IMR-90 (cell line): Measurements from ENCODE around the gene KIF13A. TPM values are rescaled to one million over a fixed set of nuclear protein-coding genes. Genes with fewer than 3 reads are reported as not detected.

Experiments used
- ATAC-seq: fragments of 200-7000 bp; cut with Tn5 transposase; 2 replicates; pipeline ENCODE4 v1.9.1; 2020; ENCODE audit warnings: low read depth, mild to moderate bottlenecking, moderate library complexity
- BruUV-seq: library from RNA; stranded (reverse); fragments of 400-500 nt; replicated peaks from 2 replicates; lab custom pipeline; 2021; lab: Mats Ljungman, UMichigan
- CTCF ChIA-PET: fragments of 300-600 bp; formaldehyde crosslinking; extraction: SDS; loops from one replicate; lab custom pipeline; 2021; ENCODE audit warnings: antibody characterized with exemption; lab: Yijun Ruan, JAX
- POLR2A ChIA-PET: fragments of 300-600 bp; sonication (Branson Sonifier 250); formaldehyde crosslinking; loops from one replicate; lab custom pipeline; 2022; ENCODE audit warnings: antibody characterized with exemption; ENCODE audit not compliant: unreplicated experiment; lab: Charles Lee
- DNase-seq: peaks from one replicate; pipeline ENCODE4 v3.0.0; 2013
- H2AFZ ChIP-seq: replicated peaks from 2 replicates; pipeline ENCODE3; 2013; ENCODE audit warnings: low read length, mild to moderate bottlenecking; ENCODE audit not compliant: poor library complexity
- H2AK5ac ChIP-seq: 2 replicates; pipeline ENCODE4 v1.6.1; 2013; ENCODE audit warnings: low read depth, low read length, inconsistent platforms
- H2AK9ac ChIP-seq: replicated peaks from 2 replicates; pipeline ENCODE3; 2013; ENCODE audit warnings: mild to moderate bottlenecking, low read depth, low read length, moderate library complexity; ENCODE audit not compliant: poor library complexity
- H2BK120ac ChIP-seq: 2 replicates; pipeline ENCODE4 v1.6.1; 2013; ENCODE audit warnings: low read depth, low read length, inconsistent platforms
- H2BK15ac ChIP-seq: 3 replicates; pipeline ENCODE4 v1.6.1; 2013; ENCODE audit warnings: low read depth, low read length, inconsistent platforms
- H2BK20ac ChIP-seq: 2 replicates; pipeline ENCODE4 v1.6.1; 2013; ENCODE audit warnings: low read depth, mild to moderate bottlenecking, inconsistent platforms, low read length, moderate library complexity
- H2BK5ac ChIP-seq: 2 replicates; pipeline ENCODE4 v1.6.1; 2013; ENCODE audit warnings: mild to moderate bottlenecking, low read depth, low read length, inconsistent platforms; ENCODE audit not compliant: poor library complexity, severe bottlenecking
- H3K14ac ChIP-seq: replicated peaks from 2 replicates; pipeline ENCODE4 v1.6.1; 2013; ENCODE audit warnings: low read depth, low read length, inconsistent platforms
- H3K18ac ChIP-seq: 2 replicates; pipeline ENCODE4 v1.6.1; 2013; ENCODE audit warnings: low read depth, low read length, control low read depth
- H3K23ac ChIP-seq: 2 replicates; pipeline ENCODE4 v1.6.1; 2013; ENCODE audit warnings: low read depth, low read length, inconsistent platforms
- H3K27ac ChIP-seq: 2 replicates; pipeline ENCODE4 v1.5.1; 2013; ENCODE audit warnings: mild to moderate bottlenecking, control low read depth, low read length; ENCODE audit not compliant: insufficient read depth
- H3K27me3 ChIP-seq: 2 replicates; pipeline ENCODE4 v1.6.1; 2013; ENCODE audit warnings: low read length; ENCODE audit not compliant: control insufficient read depth, insufficient read depth
- H3K36me3 ChIP-seq: 2 replicates; pipeline ENCODE4 v1.6.1; 2013; ENCODE audit warnings: low read length, mixed read lengths; ENCODE audit not compliant: control insufficient read depth, insufficient read depth
- H3K4ac ChIP-seq: 2 replicates; pipeline ENCODE4 v1.6.1; 2013; ENCODE audit warnings: low read depth, low read length, inconsistent platforms
- H3K4me1 ChIP-seq: 2 replicates; pipeline ENCODE4 v1.6.1; 2013; ENCODE audit warnings: low read length, mixed read lengths; ENCODE audit not compliant: control insufficient read depth, insufficient read depth
- H3K4me2 ChIP-seq: 2 replicates; pipeline ENCODE4 v1.6.1; 2013; ENCODE audit warnings: low read depth, mild to moderate bottlenecking, control low read depth, low read length, moderate library complexity
- H3K4me3 ChIP-seq: 2 replicates; pipeline ENCODE4 v1.5.1; 2013; ENCODE audit warnings: low read depth, mild to moderate bottlenecking, control low read depth, low read length, moderate library complexity; ENCODE audit not compliant: insufficient read depth
- H3K56ac ChIP-seq: 2 replicates; pipeline ENCODE4 v1.6.1; 2013; ENCODE audit warnings: low read length, inconsistent platforms; ENCODE audit not compliant: insufficient read depth; ENCODE audit errors: extremely low read depth
- H3K79me1 ChIP-seq, 2 experiments: 2 replicates each; pipeline ENCODE4 v1.6.1; 2013; ENCODE audit warnings: low read length in 2 of 2, inconsistent platforms in 1 of 2, low read depth in 1 of 2
- H3K9ac ChIP-seq: 2 replicates; pipeline ENCODE4 v1.6.1; 2013; ENCODE audit warnings: low read depth, low read length, control low read depth
- H3K9me1 ChIP-seq: 2 replicates; pipeline ENCODE4 v1.6.1; 2013; ENCODE audit warnings: low read length, inconsistent platforms; ENCODE audit not compliant: insufficient read depth
- H3K9me3 ChIP-seq: 2 replicates; pipeline ENCODE4 v1.6.1; 2013; ENCODE audit warnings: low read length; ENCODE audit not compliant: control insufficient read depth, insufficient read depth
- H4K20me1 ChIP-seq: 2 replicates; pipeline ENCODE4 v1.6.1; 2013; ENCODE audit warnings: low read length, inconsistent platforms; ENCODE audit not compliant: insufficient read depth
- H4K5ac ChIP-seq: 2 replicates; pipeline ENCODE4 v1.6.1; 2013; ENCODE audit warnings: mild to moderate bottlenecking, low read depth, low read length, control low read depth
- H4K8ac ChIP-seq, 2 experiments: 2 replicates each; pipeline ENCODE4 v1.6.1; 2013; ENCODE audit warnings: low read depth in 2 of 2, low read length in 2 of 2, control low read depth in 1 of 2, inconsistent platforms in 1 of 2
- H4K91ac ChIP-seq: 2 replicates; pipeline ENCODE4 v1.6.1; 2013; ENCODE audit warnings: low read depth, low read length, inconsistent platforms; ENCODE audit not compliant: insufficient read depth
- BHLHE40 ChIP-seq: fragments of 150-350 bp; IDR thresholded peaks from 2 replicates; pipeline ENCODE4 v1.6.1; 2016; ENCODE audit warnings: mild to moderate bottlenecking, low read depth, low read length
- CEBPB ChIP-seq: IDR thresholded peaks from 2 replicates; pipeline ENCODE4 v1.6.1; 2012; ENCODE audit warnings: low read depth, low read length, improper control_type of control experiment
- CHD1 ChIP-seq: IDR thresholded peaks from 2 replicates; pipeline ENCODE4 v1.6.1; 2012; ENCODE audit warnings: low read depth, low read length, improper control_type of control experiment
- FOS ChIP-seq: fragments of 150-350 bp; IDR thresholded peaks from 2 replicates; pipeline ENCODE4 v1.6.1; 2016; ENCODE audit warnings: low read depth, low read length
- MAFK ChIP-seq: IDR thresholded peaks from 2 replicates; pipeline ENCODE4 v1.6.1; 2012; ENCODE audit warnings: low read depth, low read length, improper control_type of control experiment
- MAZ ChIP-seq: IDR thresholded peaks from 2 replicates; pipeline ENCODE4 v1.6.1; 2012; ENCODE audit warnings: low read depth, mild to moderate bottlenecking, low read length, improper control_type of control experiment, moderate library complexity, borderline replicate concordance
- MXI1 ChIP-seq: IDR thresholded peaks from 2 replicates; pipeline ENCODE4 v1.6.1; 2012; ENCODE audit warnings: low read depth, mild to moderate bottlenecking, low read length, moderate library complexity, borderline replicate concordance
- NFE2L2 ChIP-seq: fragments of 150-350 bp; IDR thresholded peaks from 2 replicates; pipeline ENCODE4 v1.6.1; 2016; ENCODE audit warnings: low read depth, mild to moderate bottlenecking, low read length
- POLR2A ChIP-seq: IDR thresholded peaks from 2 replicates; pipeline ENCODE4 v1.6.1; 2012; ENCODE audit warnings: mild to moderate bottlenecking, low read depth, low read length
- RAD21 ChIP-seq: IDR thresholded peaks from 2 replicates; pipeline ENCODE4 v1.6.1; 2012; ENCODE audit warnings: low read length, improper control_type of control experiment
- RCOR1 ChIP-seq: IDR thresholded peaks from 2 replicates; pipeline ENCODE4 v1.6.1; 2012; ENCODE audit warnings: mild to moderate bottlenecking, low read length, improper control_type of control experiment; ENCODE audit not compliant: insufficient replicate concordance
- RFX5 ChIP-seq: IDR thresholded peaks from 2 replicates; pipeline ENCODE4 v1.8.0; 2012; ENCODE audit warnings: low read depth, mild to moderate bottlenecking, low read length, moderate library complexity
- SMC3 ChIP-seq: fragments of 150-350 bp; IDR thresholded peaks from 2 replicates; pipeline ENCODE4 v1.6.1; 2016; ENCODE audit warnings: low read depth, mild to moderate bottlenecking, antibody characterized with exemption, low read length, moderate library complexity
- WGBS, 2 experiments: methylation state at CpG; one replicate each; pipeline versions ENCODE4 v1.1.5 to v1.1.7; 2013; ENCODE audit warnings: missing lambda C conversion rate in 2 of 2; ENCODE audit not compliant: insufficient read length in 1 of 2; ENCODE audit errors: extremely low coverage in 2 of 2; 5-methylcytosine and 5-hydroxymethylcytosine counted together
- dilution Hi-C: fragments of 300-500 bp; cut with HindIII; formaldehyde crosslinking; loops from one replicate; pipeline ENCODE4 v1.14.3; 2018; ENCODE audit warnings: low sequenced_read_pairs; ENCODE audit not compliant: unreplicated experiment
- in situ Hi-C: fragments of 300-500 bp; cut with MboI; formaldehyde crosslinking; loops from 3 replicates; pipeline ENCODE4 v1.14.3; 2019; ENCODE audit warnings: low sequenced_read_pairs, inconsistent platforms, mixed read lengths
- intact Hi-C: fragments of 100-400 bp; cut with micrococcal nuclease; formaldehyde crosslinking; loops from 2 replicates; pipeline ENCODE4 v1.10.0; 2022
- polyA plus RNA-seq, 3 experiments: library from polyadenylated mRNA; depleted of rRNA; stranded (reverse); fragments of >200 nt; gene quantifications; 2 replicates each; pipeline ENCODE4 v1.2.3, GENCODE V29; 2012; ENCODE audit warnings: low replicate concordance in 1 of 3
- total RNA-seq: library from RNA; depleted of rRNA; stranded (reverse); fragments of >200 nt; gene quantifications from 2 replicates; pipeline ENCODE4 v1.2.3, GENCODE V29; 2012
- TF ChIP-seq, protein P1 (sequence below): fragments of 150-350 bp; IDR thresholded peaks from 2 replicates; pipeline ENCODE4 v1.6.1; 2017; ENCODE audit warnings: mild to moderate bottlenecking, antibody characterized with exemption, low read length, low read depth
- TF ChIP-seq, protein P2 (sequence below): conservative IDR thresholded peaks from 2 replicates; pipeline ENCODE4 v1.5.1; 2012; ENCODE audit warnings: mild to moderate bottlenecking, low read depth, low read length, improper control_type of control experiment

The KIF13A gene
- total and polyA plus RNA-seq, 2 of the 4 experiments (the other 2 are of a cell fraction): 23.3 to 51.8 TPM

DNA sequence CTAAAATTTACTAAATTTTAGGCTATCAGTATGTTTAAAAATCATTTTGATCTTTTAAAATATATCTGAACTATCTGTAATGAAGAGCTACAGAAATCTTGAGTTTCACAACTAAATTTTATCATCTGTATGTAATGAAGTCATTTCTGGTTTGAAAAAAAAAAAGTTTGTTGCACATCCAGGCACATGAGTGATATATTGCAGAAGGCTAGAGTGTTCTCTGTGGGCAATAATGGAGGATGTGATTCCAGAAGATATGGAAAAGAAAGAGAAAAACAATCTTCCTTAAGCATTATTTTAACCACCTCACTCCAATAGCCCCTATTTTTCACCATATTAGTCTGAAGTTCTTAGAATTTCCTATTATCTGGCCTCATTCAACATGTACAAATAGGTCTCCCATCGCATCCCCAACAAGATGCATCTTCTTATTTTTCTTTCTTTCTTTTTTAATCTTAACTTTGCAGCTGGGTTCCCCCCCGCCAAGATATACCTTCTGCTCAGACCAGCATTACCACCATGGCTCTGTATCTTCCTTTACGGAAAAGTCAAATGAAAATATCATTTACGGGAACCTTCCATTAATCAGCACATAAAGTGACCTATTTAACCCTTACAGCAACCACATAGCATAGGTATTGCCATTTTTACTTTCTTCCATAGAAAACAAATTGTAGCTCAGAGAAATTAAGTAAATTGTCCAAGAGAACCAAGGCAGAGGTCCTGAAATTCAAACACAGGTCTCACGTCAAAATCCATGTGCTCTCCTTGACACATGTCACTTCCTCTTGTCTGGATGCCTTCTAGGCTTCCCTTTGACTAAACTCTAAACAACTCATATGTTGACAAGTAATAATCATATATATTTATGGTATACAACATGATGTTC lies 116.9 kb downstream of the KIF13A start:
- no peak for ATAC-seq
- Histone ChIP-seq H2BK15ac (no peak overlapping the region), H4K5ac (no peak overlapping the region), H3K23ac (no peak overlapping the region), H2BK20ac (no peak overlapping the region), H3K4ac (no peak overlapping the region), H3K18ac (no peak overlapping the region), H3K9me3 (no peaks in the 10 kb centered on the region), H2AK9ac (no peak overlapping the region), H2AFZ (no peak overlapping the region), H3K9ac (no peak overlapping the region), H3K14ac (no peak overlapping the region), H3K27ac (no peak overlapping the region), H4K91ac (no peak overlapping the region), H2AK5ac (no peak overlapping the region), H3K36me3 (no peaks in the 10 kb centered on the region), H2BK5ac (no peak overlapping the region), H3K56ac (no peak overlapping the region), H3K4me1 (peaks cover 8% of the 10 kb centered on the region; the same call in 1 of the 2 replicates), H3K4me3 (no peak overlapping the region), H4K8ac (no peak overlapping the region), H3K79me1 (peaks cover 13 to 46% of the 10 kb centered on the region in 2 experiments; a peak in 3 of 4 replicates), H4K20me1 (peaks cover 2% of the 10 kb centered on the region), H3K4me2 (no peak overlapping the region), H3K27me3 (no peaks in the 10 kb centered on the region), H2BK120ac (no peak overlapping the region), H3K9me1 (peaks cover 6% of the 10 kb centered on the region)
- no TSS peak for BruUV-seq
- CTCF ChIA-PET: interaction anchor here (0.7 kb wide), 1 partner anchor 72 kb away, joined by 3 read pairs; no protein-coding TSS in a partner anchor
- DNase-seq: no peak
- in situ Hi-C loops (no loop called here), intact Hi-C loops (no loop called here), dilution Hi-C loops (no loop called here)
- WGBS, 2 experiments: 100% methylated on average over 3 of the region's 5 CpGs; no CpG with 5 or more reads in 1 of the 2 experiments
- POLR2A ChIA-PET: no interaction called here
- no peak for TF ChIP-seq BHLHE40
- TF ChIP-seq RCOR1: no peak
- TF ChIP-seq POLR2A: no peak
- TF ChIP-seq CEBPB: no peak
- no peak for TF ChIP-seq CHD1
- TF ChIP-seq SMC3: no peak
- no peak for TF ChIP-seq MXI1
- no peak for TF ChIP-seq RAD21
- TF ChIP-seq FOS: no peak
- TF ChIP-seq MAFK: no peak
- TF ChIP-seq NFE2L2: no peak
- no peak for TF ChIP-seq MAZ
- TF ChIP-seq, protein P1, sequence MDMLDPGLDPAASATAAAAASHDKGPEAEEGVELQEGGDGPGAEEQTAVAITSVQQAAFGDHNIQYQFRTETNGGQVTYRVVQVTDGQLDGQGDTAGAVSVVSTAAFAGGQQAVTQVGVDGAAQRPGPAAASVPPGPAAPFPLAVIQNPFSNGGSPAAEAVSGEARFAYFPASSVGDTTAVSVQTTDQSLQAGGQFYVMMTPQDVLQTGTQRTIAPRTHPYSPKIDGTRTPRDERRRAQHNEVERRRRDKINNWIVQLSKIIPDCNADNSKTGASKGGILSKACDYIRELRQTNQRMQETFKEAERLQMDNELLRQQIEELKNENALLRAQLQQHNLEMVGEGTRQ: no peak
- TF ChIP-seq, protein P2, sequence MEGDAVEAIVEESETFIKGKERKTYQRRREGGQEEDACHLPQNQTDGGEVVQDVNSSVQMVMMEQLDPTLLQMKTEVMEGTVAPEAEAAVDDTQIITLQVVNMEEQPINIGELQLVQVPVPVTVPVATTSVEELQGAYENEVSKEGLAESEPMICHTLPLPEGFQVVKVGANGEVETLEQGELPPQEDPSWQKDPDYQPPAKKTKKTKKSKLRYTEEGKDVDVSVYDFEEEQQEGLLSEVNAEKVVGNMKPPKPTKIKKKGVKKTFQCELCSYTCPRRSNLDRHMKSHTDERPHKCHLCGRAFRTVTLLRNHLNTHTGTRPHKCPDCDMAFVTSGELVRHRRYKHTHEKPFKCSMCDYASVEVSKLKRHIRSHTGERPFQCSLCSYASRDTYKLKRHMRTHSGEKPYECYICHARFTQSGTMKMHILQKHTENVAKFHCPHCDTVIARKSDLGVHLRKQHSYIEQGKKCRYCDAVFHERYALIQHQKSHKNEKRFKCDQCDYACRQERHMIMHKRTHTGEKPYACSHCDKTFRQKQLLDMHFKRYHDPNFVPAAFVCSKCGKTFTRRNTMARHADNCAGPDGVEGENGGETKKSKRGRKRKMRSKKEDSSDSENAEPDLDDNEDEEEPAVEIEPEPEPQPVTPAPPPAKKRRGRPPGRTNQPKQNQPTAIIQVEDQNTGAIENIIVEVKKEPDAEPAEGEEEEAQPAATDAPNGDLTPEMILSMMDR: no peak
- no peak for TF ChIP-seq RFX5
